Mucosa of descending colon (tissue), 3 donors: ENCODE results near the gene MYCBP. TPM values are rescaled to one million over a fixed set of nuclear protein-coding genes. Genes with fewer than 3 reads are reported as not detected.

Experiments
- ATAC-seq: fragments of 200-7000 bp; cut with Tn5 transposase; one replicate; pipeline ENCODE4 v1.9.1; 2020; ENCODE audit warnings: mild to moderate bottlenecking, moderate library complexity
- DNase-seq, 3 donors: peaks; one replicate each; pipeline ENCODE4 v3.0.0-alpha.2; 2020
- H3K36me3 ChIP-seq: fragments of 200-600 bp; one replicate; pipeline ENCODE4 v1.8.0; 2021; ENCODE audit warnings: low read depth, mild to moderate bottlenecking
- H3K4me1 ChIP-seq: fragments of 200-600 bp; one replicate; pipeline ENCODE4 v1.8.0; 2021; ENCODE audit warnings: low read depth, mild to moderate bottlenecking
- H3K4me3 ChIP-seq: fragments of 200-600 bp; one replicate; pipeline ENCODE4 v1.8.0; 2021; ENCODE audit warnings: mild to moderate bottlenecking
- H3K9me3 ChIP-seq: fragments of 200-600 bp; one replicate; pipeline ENCODE4 v1.8.0; 2021; ENCODE audit warnings: mild to moderate bottlenecking
- CTCF ChIP-seq: fragments of 200-600 bp; IDR thresholded peaks from one replicate; pipeline ENCODE4 v1.8.0; 2022; ENCODE audit warnings: antibody characterized with exemption, mild to moderate bottlenecking
- intact Hi-C, 2 donors: fragments of 100-400 bp; cut with DNase I in 1 of 2; cut with micrococcal nuclease in 1 of 2; formaldehyde crosslinking; loops; one replicate each; pipeline versions ENCODE4 v1.11.0 to v1.11.1; 2022; cut with DNase I, micrococcal nuclease
- total RNA-seq, 3 donors: library from RNA; stranded (reverse); fragmentation: NEBNext Ultra II Directional in 2 of 3; extraction: Animal tissue kit (Norgen Biotek cat#: 25700) in 2 of 3; gene quantifications; one replicate each; pipeline versions ENCODE4 v1.2.1 to v1.2.4, GENCODE V29; 2021 to 2023
- donor health status: DM: no; HTN: no; CAD: no; lungs with moderate emphysema.
- donor health status: DM: no; HTN: no; CAD: no.
- donor health status: DM: no; HTN: yes; CAD: no.

MYCBP gene
- total RNA-seq, 3 donors from 2014 or later, result 21.4 to 37.4 (median 24.2) TPM

GRCh38 chr1:38896169-38896568 lies 23.0 kb upstream of the MYCBP start:
- Histone ChIP-seq H3K9me3 (no peaks in the 10 kb centered on the region), H3K4me1 (no peaks in the 10 kb centered on the region), H3K4me3 (no peak overlapping the region), H3K36me3 (no peaks in the 10 kb centered on the region)
- ATAC-seq, result no peak
- intact Hi-C loops, result no loop called here
- no peak for DNase-seq
- TF ChIP-seq CTCF, result no peak

- Histone ChIP-seq H3K36me3 (no peaks in the 10 kb centered on the region), H3K4me1 (no peaks in the 10 kb centered on the region), H3K4me3 (no peak overlapping the region), H3K9me3 (no peaks in the 10 kb centered on the region)
- TF ChIP-seq CTCF, result no peak
- intact Hi-C loops, result no loop called here
- no peak for ATAC-seq
- no peak for DNase-seq
These were observed 19.8 kb upstream of the MYCBP start for GRCh38 chr1:38892976-38893375.

- Histone ChIP-seq H3K9me3 (no peaks in the 10 kb centered on the region), H3K36me3 (no peaks in the 10 kb centered on the region), H3K4me3 (no peak overlapping the region), H3K4me1 (no peaks in the 10 kb centered on the region)
- no peak for ATAC-seq
- intact Hi-C loops, result no loop called here
- DNase-seq, result no peak
- no peak for TF ChIP-seq CTCF
These were observed 18.6 kb upstream of the MYCBP start for GRCh38 chr1:38891753-38892152.

GRCh38 chr1:38889589-38889988 lies 16.4 kb upstream of the MYCBP start:
- ATAC-seq, result no peak
- no peaks in the 10 kb centered on the region for H3K4me1 ChIP-seq
- TF ChIP-seq CTCF, result no peak
- H3K4me3 ChIP-seq, result no peak overlapping the region
- intact Hi-C loops, result no loop called here
- DNase-seq, result no peak
- H3K36me3 ChIP-seq, result no peaks in the 10 kb centered on the region
- H3K9me3 ChIP-seq, result no peaks in the 10 kb centered on the region

- no peaks in the 10 kb centered on the region for H3K9me3 ChIP-seq
- DNase-seq (no peak), ATAC-seq (no peak)
- intact Hi-C loops, result no loop called here
- no peak for TF ChIP-seq CTCF
- no peak overlapping the region for H3K4me3 ChIP-seq
- H3K4me1 ChIP-seq, result no peaks in the 10 kb centered on the region
- H3K36me3 ChIP-seq, result no peaks in the 10 kb centered on the region
These were observed 15.5 kb upstream of the MYCBP start for GRCh38 chr1:38888423-38889333.
